ENCODE data around the gene AFF2.

DNA sequence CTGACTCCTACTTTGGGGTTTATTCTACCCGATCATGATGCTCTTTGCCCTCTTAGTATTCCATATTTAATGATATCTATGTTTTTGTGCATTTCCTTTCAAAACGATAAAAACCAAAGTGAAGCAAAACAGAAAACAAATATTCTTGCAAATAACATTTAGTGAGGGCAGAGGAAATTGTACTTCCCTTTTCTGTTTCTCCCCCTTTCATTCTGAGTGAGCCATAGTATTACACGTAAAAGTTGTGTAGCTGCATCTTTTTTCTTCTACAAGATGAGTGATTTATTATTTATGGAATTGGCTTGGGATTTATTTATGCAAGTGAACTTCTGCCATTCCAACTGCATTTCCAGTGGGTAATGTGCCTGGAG, 109.9 kb downstream of the AFF2 start:
- TF ChIP-seq FOXK2 (IDR thresholded peaks at IDR 0.05): no peak
- no peak for TF ChIP-seq CTBP1 (IDR thresholded peaks at IDR 0.05; ENCODE audit: borderline replicate concordance)
- TF ChIP-seq SUZ12 (IDR thresholded peaks at IDR 0.05): no peak
- TF ChIP-seq ELF4 (IDR thresholded peaks at IDR 0.05): no peak
- no peak for TF ChIP-seq L3MBTL2 (conservative IDR thresholded peaks at IDR 0.05)
- no peak for TF ChIP-seq BHLHE40 (IDR thresholded peaks at IDR 0.05; ENCODE audit: borderline replicate concordance)
- no peak for TF ChIP-seq ZNF384 (IDR thresholded peaks at IDR 0.05)
